GM20431 (cell line): ENCODE data around the gene WT1.

Experiments used
- in situ Hi-C: fragments of 300-500 bp; cut with MseI, MboI; formaldehyde crosslinking; loops from one replicate; pipeline ENCODE4 v1.15.0; 2020; ENCODE audit warnings: low sequenced_read_pairs; ENCODE audit not compliant: unreplicated experiment

Gene WT1

GRCh38 chr11:32426192-32426591 is 9.1 kb downstream of the WT1 start:
- in situ Hi-C loops: no loop called here

DNA sequence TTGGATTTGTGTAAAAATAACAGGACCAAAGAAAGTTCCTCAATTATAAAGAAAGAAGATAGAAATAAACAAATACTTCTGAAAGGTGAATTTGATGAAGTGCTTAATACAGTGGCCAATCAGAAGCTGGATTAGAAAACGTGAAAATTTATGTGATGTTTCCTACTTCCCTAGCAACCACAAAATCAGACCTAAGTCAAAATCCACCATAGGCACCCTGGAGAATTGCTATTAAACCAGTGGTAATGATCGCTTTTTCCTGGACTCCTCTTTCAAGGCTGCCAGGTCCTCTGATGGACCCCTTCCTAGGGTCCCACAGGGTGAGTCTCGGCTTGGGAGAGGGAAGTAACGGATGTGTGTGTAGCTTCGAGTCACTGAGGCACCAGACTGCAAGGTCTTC is 9.6 kb downstream of the WT1 start:
- in situ Hi-C loops: no loop called here

DNA sequence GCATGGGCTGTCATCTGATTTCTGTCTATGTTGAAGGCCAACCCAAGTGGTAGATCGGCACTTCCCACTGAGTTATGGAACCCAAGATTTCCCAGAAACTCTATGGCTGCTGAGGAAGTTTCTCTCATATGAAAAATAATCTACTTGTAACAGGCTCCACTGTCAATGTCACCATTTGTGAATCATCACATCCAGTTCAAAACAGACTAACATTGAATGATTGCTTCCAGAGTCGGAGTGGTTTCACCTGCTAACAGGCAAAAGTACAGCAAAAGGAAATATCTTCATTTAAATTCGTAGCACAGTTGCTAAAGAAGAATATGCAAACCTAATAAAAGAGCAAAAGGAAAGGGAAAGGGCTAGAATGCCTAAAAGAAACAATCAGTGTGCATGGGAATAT is 12.8 kb downstream of the WT1 start:
- in situ Hi-C loops: no loop called here

DNA sequence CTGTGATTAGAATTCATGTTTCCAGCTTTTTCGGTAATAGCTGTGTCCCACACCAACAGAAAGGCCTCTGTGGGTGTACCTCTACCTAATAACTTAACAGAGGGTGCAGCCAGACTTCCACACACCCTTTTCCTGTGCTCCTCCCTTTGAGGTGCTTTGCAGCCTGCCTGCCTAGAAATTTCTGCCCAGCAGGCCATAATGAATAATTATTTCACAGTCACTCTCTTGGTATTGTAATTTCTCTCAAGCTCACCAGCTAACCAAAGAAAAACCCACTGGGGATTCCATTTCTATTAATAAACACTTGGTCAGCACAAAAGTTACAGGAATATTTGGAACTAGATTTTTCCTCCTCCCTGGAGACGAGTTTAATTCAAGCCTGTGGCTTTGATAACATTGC is 13.3 kb downstream of the WT1 start:
- in situ Hi-C loops: no loop called here

DNA sequence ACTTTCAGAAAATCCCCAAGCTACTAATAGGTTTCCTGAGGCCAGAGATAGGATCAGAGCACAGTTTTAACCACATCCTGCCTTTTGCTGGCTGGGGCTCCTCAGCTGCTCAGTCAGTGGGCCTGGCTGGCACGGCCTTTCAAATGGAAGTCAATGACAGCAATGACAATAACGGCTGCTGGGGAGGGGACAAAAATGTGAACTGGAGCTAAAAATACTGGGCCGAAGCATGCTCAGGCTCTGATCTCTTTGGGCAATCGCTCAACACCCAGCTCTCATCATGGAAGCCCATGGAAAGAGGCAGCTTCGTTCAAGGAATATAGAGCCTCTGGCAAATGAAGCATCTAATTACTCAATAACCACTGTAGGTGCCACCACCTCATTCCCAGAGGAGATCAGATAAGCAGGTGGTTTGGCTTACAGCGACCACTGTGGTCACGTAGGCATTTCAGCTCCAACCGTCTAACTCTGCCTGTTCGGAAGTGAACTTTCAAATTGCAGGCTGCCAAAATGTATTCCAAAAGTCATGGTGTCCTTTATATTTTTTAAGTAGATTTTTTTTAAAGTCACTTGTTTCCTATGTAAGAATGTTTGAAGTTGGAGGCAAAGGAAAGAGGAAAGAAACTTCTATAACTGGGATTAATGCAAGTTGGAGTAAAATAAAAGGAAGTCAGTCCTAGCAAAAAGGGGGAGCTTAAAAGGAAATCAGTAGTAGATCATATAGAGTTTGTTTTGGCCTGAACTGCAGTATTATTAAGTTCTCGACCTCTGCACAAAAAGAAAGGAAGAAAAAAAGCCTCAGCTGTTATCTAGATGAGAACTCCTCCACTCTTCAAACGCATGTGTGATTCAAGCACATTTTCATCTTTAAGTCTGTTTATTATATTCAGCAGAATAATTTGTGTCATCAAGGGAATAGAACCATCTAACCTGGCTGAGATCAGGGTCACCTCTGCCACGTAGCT is 14.1 kb downstream of the WT1 start:
- in situ Hi-C loops: no loop called here

DNA sequence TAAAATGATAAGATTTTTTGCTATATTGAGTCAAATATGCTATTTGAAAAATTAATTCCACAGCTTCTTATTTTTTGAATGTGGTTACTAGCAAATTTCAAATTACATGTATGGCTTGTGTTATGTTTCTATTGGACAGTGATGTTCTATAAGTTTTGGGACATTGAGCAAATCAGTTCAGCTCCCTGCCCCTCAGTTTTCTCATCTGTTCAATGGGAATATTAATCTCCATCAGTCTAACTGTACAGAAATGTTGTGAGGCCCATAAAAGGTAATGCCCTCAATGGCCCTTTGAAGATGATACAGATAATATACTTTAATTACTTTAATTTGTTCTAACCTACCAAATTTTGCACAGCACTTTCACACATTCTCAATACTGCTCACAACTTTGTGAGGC is 15.2 kb downstream of the WT1 start:
- in situ Hi-C loops: no loop called here

GRCh38 chr11:32418836-32419235 is 16.5 kb downstream of the WT1 start:
- in situ Hi-C loops: no loop called here

DNA sequence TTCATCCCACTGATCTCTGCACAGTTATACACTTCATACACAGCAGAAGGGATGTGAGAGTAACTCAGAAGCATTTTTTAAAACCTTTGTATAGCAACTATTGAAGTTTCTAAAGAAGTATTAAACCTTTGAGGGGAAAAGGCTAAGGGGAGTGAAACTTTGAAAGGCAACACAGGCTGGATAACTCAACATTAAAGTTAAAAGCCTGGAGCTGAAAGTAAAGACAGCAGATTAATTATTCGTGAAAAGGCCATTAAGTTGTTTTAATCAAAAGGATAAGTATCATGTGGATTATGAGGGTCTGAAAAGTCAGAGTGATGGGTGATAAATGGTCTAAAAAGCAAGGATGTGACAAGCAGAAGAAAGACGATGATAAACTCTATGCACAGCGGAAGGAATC is 17.5 kb downstream of the WT1 start:
- in situ Hi-C loops: no loop called here

DNA sequence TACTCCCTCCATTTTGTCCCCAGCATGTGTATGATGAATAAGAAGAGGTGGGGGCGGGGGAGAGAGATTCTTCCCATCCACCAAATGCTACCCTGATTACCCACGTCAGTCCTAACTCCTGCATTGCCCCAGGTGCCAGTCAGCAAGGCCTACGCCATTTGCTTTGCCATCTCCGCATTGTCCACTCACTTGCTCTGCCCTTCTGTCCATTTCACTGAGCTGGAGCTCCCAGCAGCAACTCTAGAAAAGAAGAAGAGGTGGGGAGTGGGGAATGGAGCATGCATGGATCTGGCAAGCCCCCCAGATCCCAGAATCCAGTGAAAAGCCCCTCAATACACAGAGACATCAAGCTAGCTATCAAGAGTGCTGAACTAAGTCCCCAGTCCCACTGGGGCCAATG is 19.0 kb downstream of the WT1 start:
- in situ Hi-C loops: no loop called here

DNA sequence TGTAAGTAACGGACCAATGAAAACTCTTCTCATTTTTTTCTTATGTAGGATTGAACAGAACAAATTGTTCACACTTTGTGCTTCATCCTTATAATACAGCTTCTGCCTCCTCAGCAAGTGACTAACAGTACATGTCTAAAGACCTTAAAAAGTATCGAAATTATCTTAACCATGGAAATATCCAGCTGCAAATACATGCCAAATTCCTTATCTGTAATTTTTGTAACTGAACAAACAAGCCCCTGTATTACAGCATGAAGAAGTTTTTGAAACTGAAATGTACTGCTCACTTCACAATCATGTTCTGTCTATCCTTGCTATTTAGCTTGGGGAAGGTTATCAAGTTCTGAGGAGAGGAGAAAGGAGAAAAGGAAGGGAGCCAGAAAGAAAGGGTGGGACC is 20.4 kb downstream of the WT1 start:
- in situ Hi-C loops: no loop called here

- in situ Hi-C loops: no loop called here
Measured at GRCh38 chr11:32411942-32412615, 23.3 kb downstream of the WT1 start.

- in situ Hi-C loops: no loop called here
Measured at GRCh38 chr11:32405592-32405991, 29.7 kb downstream of the WT1 start.

GRCh38 chr11:32402836-32403235 is 32.5 kb downstream of the WT1 start:
- in situ Hi-C loops: no loop called here

GRCh38 chr11:32400670-32401369 is 34.5 kb downstream of the WT1 start:
- in situ Hi-C loops: no loop called here

DNA sequence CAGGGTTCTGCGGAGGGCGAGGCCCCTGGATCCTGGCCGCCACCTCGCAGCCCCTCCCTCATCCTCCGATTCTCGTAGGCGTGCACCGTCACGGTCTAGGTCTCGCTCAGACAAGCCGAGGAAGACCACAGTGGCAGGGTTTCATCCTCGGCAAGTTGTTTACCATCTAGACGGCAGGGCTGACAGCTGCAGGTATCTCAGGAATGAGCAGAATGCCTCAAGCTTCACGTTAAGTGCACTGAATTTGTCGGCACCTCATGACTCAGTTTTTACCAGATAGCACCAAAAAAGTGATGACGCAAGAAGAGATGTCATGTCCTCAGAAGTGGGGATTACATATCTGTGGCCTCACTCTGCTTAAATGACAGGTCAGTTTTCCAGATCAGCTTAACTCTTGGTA is 35.1 kb downstream of the WT1 start:
- in situ Hi-C loops: no loop called here

- in situ Hi-C loops: no loop called here
Measured at GRCh38 chr11:32396991-32397390, 38.3 kb downstream of the WT1 start.

GRCh38 chr11:32396331-32396730 is 39.0 kb downstream of the WT1 start:
- in situ Hi-C loops: no loop called here

DNA sequence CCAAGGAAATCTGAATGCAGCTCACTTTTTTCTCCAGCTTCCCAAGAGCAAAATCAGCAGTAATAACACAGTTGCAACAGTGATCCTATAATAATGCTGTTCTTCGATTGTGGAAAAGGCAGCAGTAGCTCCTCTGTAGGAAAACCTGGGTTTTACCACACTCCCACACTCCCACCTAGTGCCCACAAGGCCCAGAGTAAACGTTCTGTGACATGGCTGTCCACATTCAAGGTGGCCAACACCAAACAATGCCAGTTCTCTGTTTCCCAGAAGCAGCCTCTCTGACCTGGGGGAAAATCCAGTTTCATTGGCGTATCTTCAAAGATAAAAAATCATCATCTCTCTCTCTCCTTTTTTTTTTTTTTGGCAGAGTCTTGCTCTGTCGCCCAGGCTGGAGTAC is 40.2 kb downstream of the WT1 start:
- in situ Hi-C loops: no loop called here

GRCh38 chr11:32392840-32393239 is 42.5 kb downstream of the WT1 start:
- in situ Hi-C loops: no loop called here

DNA sequence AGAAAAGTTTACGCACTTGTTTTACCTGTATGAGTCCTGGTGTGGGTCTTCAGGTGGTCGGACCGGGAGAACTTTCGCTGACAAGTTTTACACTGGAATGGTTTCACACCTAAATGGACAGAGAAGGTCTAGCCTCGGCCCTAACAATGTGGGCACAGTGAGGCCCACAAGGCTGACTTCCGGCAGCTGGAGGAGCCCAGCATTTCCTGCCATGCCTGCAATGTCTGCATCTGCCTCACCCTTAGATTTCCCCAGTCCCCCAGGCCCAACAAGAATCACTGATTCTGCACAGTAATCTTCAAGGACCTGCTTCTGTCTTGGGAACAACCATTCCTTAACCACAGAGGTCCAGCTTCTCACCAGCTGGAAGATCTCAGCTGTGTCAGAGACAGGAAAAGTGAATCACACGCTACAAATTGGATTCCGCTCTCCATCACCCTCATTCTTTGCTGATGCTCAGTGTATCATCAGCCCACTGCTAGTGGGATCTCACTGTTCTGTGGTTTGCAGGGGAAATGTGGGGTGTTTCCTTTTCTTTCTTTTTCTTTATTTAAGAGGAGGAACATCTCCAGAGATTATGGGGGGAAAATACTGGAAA is 43.3 kb downstream of the WT1 start:
- in situ Hi-C loops: no loop called here

DNA sequence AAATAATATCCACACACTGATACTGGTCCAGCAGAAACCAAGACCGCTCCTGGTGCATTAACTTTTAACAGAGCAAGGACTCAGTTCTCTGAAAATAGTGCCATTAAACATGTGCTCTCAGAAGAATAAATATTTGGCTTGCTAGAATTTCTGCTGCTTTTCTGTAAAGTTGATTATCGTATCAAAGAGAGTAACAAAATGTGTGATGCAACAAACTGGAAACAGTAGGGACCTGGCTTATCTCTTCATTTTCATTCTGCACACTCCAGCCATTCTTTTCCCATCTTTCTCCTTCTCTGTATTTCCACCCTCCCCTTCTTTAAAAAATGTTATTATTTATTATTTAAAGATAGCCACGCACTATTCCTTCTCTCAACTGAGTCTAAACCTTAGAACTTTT is 43.9 kb downstream of the WT1 start:
- in situ Hi-C loops: no loop called here
